KOPT-K1 (cell line): ENCODE data around the gene GSTT2B.
"Not testable (repeated sequence)": the region's sequence is repeated elsewhere in the genome, so short reads cannot be mapped to it uniquely, and the experiment has no call there.

ENCODE experiments used
- H3K27ac ChIP-seq: fragments of 200-600 bp; sonication (generic); 2 replicates; pipeline ENCODE4 v1.5.1; 2016; ENCODE audit warnings: antibody characterized with exemption, mild to moderate bottlenecking, low read depth, low read length; ENCODE audit not compliant: poor library complexity, severe bottlenecking
- H3K36me3 ChIP-seq: fragments of 200-600 bp; sonication (generic); 2 replicates; pipeline ENCODE4 v1.5.1; 2017; ENCODE audit warnings: antibody characterized with exemption, mild to moderate bottlenecking, low read length, moderate library complexity; ENCODE audit not compliant: insufficient read depth
- H3K9me3 ChIP-seq: fragments of 200-600 bp; sonication (generic); 2 replicates; pipeline ENCODE4 v1.5.1; 2017; ENCODE audit warnings: antibody characterized with exemption, low read length, mild to moderate bottlenecking; ENCODE audit not compliant: insufficient read depth, poor library complexity, severe bottlenecking

The GSTT2B gene

DNA sequence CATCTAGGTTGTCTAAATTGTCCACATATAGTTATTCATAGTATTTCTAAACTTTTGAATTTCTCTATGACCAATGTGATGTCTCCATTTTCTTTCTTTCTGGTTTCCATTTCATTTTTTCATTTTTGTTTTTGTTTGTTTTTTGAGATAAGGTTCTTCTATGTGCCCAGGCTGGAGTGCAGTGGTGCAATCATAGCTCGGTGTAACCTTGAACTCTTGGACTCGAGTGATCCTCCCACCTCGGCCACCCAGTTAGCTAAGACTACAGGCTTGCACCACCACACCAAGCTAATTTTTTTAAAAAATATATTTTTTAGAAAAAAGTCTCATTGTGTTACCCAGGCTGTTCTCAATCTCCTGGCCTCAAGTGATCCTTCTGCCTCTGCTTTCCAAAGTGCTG lies 36.1 kb upstream of the GSTT2B start:
- Histone ChIP-seq H3K36me3 (no peaks in the 10 kb centered on the region), H3K9me3 (no peaks in the 10 kb centered on the region), H3K27ac (no peak overlapping the region)

DNA sequence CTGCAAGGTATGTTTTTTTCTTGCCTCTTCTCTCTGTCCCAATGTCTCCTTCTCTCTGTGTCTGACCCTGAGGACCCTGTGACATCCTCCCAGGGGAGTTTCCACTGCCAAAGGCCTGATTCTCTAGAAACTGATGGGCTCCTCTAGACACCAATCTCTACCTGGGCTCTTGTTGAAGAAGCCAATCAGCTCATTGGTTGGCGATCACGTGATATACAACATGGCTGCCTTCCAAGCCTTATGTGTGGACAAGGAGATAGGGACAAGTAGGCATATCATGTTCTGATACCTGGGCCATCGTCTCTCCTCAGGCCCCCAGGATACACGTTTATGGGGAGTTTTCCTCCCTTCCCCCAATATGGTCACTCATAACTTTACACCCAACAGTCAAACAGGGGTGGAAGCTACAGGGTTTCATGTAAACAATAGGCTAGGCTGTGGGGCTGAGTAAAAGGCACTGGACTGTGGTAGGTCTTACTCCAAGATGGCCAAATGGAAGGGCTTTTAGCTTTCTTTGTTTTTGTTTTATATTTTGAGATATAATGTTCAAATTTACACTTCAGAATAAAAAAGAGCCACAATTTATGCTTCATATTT lies 32.7 kb upstream of the GSTT2B start:
- not testable (repeated sequence) for H3K9me3 ChIP-seq, H3K36me3 ChIP-seq, H3K27ac ChIP-seq

DNA sequence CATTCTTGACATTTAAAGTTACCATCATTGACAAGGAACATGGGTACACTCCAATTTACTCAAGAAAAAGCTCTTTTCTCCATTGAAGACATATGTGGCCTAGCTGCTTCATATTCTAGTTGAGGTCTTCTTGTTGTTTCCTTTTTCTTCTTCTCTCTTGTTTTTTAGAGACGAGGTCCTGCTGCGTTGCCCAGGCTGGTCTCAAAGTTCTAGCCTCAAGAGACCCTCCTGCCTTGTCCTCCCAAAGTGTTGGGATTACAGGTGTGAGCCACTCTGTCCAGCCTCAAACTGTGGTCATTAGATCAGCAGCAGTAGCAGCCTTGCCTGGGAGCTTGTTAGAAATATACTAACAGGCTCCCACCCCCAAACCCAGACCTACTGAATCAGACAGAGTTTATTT lies 32.1 kb upstream of the GSTT2B start:
- H3K27ac ChIP-seq, H3K9me3 ChIP-seq, H3K36me3 ChIP-seq: not testable (repeated sequence)

DNA sequence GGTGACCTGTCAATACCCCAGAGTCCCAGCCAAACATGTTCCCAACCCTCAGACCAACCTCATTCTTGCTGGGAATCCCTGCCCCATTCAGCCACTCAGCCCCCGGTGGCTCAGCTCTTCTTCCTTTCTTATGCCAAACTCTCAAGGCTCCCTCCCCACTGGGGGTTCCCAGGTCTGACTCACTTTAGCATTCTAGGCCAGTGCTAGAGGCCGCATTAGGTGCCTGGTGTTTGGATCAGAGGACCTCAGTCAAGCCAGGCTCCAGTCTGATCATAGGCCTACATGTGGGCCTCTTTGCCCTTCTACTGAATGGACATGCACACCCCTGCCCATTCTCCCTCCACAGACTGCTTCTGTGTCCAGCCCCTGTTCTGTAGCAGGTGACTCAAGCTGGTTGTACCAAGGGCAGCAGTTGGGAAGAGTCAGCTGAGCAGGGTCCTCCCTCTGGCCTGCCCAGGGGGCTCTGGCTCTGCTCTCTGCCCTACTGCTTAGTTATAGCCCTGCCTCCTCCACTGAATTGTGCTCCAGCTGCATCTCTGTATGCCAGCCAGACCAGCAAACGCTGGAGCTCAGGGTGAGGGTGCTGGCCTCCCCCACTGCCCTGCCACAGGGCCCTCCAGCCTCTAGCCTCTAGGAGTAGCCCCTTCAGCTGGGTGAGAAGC lies 28.7 kb upstream of the GSTT2B start:
- H3K27ac ChIP-seq, H3K36me3 ChIP-seq, H3K9me3 ChIP-seq: not testable (repeated sequence)

DNA sequence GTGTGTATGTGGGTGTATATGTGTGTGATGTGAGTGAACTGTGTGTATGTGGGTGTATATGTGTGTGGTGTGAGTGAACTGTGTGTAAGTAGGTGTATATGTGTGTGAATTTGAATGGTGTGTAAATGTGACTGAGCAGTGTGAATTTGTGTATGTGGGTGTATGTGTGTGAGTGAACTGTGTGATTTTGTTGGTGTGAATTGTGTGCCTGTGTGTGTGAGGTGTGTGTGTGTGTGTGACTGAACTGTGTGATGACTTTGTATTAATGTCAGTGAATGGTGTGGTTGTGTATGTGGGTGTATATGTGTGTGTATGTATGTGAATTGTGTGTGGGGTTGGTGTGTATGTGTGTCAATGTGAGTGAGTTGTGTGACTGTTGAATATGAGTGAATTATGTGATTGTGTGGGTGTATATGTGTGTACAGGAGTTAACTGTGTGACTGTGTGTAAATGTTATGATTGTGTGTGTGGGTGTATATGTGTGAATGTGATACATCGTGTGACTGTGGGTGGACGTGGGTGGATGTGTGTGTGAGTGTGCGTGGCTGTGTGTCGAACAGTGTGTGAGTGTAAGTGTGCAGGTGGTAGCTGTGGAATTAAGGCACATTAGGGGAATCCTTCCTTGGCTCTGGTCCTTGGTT lies 25.7 kb upstream of the GSTT2B start:
- not testable (repeated sequence) for H3K27ac ChIP-seq, H3K36me3 ChIP-seq, H3K9me3 ChIP-seq

DNA sequence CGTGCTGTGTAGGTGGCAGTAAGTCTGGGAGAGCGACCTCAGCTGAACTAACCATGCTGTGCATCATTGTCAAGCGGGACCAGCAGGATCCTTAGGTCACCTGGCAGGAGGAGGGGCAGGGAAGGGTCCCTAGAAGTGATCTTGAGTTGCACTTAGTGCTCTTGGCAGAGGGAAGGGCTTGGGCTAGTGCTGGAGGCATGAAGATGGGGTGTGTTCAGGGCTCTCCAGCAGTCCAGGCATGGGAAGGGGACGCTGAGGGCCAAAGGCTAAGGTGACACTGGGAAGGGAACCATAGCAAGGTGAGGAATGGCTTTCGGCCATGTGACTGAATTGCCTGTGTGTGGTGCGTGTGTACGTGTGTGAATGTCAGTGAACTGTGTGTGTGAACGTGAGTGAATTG lies 25.1 kb upstream of the GSTT2B start:
- not testable (repeated sequence) for H3K9me3 ChIP-seq, H3K36me3 ChIP-seq, H3K27ac ChIP-seq

DNA sequence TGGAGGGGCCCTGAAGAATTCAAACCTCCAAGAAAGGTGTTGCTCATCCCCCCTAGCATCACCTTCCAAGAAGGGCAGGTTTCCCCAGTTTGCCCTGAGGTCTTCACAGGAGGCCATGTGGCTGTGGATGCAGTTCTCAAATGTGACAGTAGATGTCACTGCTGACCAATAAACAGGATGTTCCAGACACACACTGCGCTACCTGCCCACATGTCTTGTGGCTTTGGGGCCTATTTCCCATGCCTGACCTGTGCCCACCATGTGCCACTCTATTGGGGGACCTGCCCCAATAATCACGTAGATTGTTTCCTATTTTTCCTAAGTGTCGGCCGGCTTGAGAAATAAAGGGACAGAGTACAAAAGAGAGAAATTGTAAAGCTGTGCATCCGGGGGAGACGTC lies 23.4 kb upstream of the GSTT2B start:
- Histone ChIP-seq H3K36me3 (no peaks in the 10 kb centered on the region), H3K27ac (no peak overlapping the region), H3K9me3 (no peaks in the 10 kb centered on the region)

DNA sequence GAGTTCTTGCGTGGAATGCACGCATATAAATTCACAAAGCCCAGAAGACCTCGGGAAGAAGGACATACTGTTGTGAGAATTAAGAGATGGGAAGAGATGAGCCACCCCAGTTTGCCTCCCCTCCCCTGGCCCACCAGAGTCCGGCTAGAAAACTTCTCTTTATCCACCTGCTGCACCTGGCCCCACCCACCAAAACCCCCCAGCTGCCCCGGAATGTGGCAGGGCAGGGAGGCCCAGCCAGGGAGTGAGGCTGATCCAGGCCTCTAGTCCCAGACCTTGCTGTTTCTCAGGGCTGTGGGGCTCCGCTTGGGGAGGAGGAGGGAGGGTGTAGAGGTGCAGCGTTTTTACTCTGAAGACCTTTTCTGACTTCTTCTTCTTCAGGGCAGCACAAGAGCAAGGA lies 19.6 kb upstream of the GSTT2B start:
- not testable (repeated sequence) for H3K27ac ChIP-seq, H3K9me3 ChIP-seq, H3K36me3 ChIP-seq

DNA sequence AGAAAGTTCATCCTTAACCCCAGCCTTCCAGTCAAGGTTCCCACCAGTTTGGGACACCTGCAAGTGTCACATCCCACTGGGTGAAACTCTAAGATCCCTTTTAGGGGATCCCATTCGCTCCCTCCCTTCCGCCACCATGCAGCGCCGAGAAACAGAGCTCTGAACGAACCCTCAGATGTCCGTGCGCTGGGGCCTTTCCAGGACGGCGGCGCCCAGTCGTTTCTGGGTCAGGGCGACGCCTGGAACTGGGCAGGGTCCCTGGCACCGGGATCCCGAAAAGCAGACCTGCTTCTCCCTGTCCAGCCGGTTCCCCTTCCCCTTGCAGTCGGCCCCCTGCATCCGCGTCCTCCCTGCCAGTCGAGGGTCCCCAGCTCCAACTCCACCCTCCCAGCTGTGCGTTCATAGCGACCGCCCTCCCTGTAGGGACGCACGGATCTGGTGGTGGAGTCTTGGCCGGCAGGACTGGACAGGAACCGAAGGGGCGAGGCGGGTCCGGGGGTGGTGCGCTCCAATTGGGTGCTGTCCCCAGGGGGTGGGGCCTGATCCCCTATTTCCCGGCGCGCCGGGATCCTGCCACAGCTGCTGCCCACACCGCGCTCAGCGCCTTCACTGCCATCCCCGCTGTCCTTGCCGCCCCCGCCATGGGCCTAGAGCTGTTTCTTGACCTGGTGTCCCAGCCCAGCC lies 18.7 kb upstream of the GSTT2B start, which contains the start of gene GSTT2:
Gene GSTT2, plus strand, starts transcription at position 578 of the 684 bp plus-strand sequence.
- not testable (repeated sequence) for H3K36me3 ChIP-seq, H3K27ac ChIP-seq, H3K9me3 ChIP-seq

DNA sequence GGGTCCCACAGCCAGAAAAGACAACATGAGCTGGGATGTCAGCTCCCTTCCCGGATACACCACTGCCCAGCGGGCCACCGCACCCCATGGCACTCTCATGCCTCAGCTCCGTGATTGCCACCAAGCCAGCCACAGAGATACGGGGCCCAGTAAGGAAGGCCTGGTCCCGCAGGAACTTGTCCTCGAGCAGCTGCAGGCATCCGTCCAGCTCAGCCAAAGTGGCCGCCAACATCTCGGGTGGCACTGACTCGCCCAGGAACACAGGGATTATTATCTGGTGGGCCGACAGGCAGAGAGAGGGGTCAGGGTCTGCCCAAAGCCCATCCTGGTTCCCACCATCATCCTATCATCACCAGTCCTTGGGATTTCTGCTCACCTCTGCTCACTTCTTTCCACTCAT lies 16.3 kb upstream of the GSTT2B start:
- H3K27ac ChIP-seq, H3K9me3 ChIP-seq, H3K36me3 ChIP-seq: not testable (repeated sequence)

DNA sequence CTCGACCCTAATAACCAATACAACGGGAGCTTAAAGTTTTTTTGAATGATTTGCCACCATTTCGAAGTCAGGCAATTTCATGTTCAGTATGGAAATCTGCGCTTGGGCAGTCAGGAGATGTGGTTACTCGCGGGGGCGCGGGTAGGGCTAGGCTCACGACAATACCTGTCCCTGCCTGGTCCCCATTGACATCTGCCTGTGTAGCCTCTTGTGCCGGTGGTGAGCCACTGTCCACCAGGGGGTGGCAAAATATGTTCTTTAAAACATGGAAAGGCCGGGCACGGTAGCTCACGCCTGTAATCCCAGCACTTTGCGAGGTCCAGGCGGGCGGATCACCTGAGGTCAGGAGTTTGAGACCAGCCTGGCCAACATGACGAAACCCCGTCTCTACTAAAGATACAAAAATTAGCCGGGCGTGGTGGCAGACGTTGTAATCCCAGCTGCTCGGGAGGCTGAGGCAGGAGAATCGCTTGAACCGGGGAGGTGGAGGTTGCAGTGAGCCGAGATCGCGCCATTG lies 13.9 kb upstream of the GSTT2B start:
- not testable (repeated sequence) for H3K27ac ChIP-seq, H3K9me3 ChIP-seq
- H3K36me3 ChIP-seq = peaks cover 21% of the 10 kb centered on the region

DNA sequence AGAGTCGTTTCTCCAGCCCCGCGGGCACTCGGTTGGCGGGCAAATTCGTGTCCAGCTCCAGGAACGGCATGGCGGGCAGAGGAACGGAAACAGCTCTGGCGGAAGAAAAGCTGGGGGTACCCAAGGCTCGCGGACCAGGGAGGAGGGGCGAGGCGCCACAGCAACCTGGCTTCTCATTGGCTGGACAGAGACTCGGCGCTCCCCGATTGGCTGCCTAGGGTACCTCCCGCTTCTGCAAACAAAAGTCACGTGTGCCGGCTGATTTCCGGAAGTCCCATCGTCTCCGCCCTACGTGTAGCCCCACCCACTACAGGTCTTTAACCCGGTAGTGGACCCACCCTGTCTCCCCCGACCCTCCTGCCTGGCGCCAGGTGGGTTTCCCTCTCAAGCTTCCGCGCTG lies 13.3 kb upstream of the GSTT2B start, which contains the start of gene DDT:
Gene DDT, minus strand, starts transcription at position 97 of the 400 bp plus-strand sequence. Its CDS starts 27 bp downstream, at position 70.
- not testable (repeated sequence) for H3K27ac ChIP-seq, H3K9me3 ChIP-seq
- peaks cover 27% of the 10 kb centered on the region for H3K36me3 ChIP-seq

DNA sequence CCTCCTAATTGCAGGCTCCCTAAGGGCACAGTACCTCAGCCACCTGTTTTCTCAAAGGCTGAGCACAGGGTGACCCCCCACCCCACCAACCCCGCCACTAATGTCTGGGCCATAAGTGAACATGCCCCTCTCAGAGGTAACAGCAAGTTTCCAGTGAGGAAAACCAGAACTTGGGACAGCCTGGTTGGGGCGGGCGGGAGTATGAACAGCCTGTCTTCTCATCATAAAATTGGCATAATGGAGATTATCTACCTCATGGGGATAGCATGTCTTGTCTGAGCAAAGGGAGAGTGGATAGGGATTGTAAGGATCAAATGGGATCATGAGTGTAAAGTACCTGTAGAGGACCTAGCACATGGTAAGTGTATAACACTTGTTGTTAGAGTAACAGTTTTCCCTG lies 10.9 kb upstream of the GSTT2B start:
- peaks cover 31% of the 10 kb centered on the region for H3K36me3 ChIP-seq
- not testable (repeated sequence) for H3K27ac ChIP-seq, H3K9me3 ChIP-seq

DNA sequence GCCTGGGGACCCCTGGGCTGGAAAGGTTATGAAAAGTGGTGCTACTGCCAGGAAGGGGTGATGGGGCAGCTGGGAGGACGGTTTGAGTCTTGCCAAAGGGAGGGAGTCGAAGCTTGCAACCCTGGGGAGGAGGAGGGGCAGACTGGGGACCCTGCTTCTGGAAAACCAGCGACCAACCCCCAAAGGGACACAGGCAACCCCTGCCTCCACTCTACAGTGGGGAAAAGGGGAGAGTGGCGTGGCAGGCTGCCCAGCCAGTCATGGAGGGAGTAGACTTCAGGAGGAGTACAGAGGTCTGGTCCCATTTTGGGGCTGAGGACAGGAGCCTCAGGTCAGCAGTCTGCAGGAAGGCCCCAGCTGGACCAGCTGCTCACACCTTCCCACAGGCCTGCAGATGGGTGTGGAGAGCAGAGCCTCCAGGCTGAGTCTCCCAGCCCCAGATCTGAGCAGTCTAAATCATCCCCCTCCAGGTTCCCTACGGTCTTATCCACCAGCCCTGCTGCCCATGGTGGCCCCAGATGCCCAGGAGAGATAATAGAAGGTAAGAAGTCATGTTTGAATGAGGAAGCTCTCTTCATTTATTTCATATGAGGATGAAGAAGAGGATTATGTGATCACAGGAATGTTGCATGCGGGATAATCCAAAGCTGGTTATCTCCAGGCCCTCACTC lies 10.0 kb upstream of the GSTT2B start:
- Histone ChIP-seq H3K9me3 (no peaks in the 10 kb centered on the region), H3K27ac (no peak overlapping the region), H3K36me3 (peaks cover 31% of the 10 kb centered on the region)

DNA sequence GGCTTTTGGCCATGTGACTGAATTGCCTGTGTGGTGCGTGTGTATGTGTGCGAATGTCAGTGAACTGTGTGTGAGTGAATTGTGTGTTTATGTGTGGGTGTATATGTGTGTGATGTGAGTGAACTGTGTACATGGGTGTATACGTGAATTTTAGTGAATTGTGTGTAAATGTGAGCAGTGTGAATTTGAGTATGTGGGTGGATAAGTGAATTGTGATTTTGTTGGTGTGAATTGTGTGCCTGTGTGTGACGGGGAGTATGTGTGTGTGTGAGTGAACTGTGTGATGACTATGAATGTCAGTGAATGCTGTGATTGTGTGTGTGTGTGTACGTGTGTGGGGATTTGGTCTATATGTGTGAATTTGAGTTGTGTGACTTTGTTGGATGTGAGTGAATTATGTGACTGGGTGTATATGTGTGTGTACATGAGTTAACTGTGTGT lies 9.2 kb upstream of the GSTT2B start:
- peaks cover 31% of the 10 kb centered on the region for H3K36me3 ChIP-seq
- no peak overlapping the region for H3K27ac ChIP-seq

More for the DNA sequence above, 9.2 kb upstream of the GSTT2B start:
- no peaks in the 10 kb centered on the region for H3K9me3 ChIP-seq
